ENCODE measurements around the gene CCPG1. TPM values are rescaled to one million over a fixed set of nuclear protein-coding genes. Genes with fewer than 3 reads are reported as not detected.

The CCPG1 gene
- total RNA-seq, 1 donor from 2014 or later = 92.0 TPM

GRCh38 chr15:55320963-55321362 lies 87.2 kb downstream of the CCPG1 start:
- TF ChIP-seq CTCF (IDR thresholded peaks at IDR 0.05) = no peak
- H3K27me3 ChIP-seq = no peaks in the 10 kb centered on the region
- peaks cover 6% of the 10 kb centered on the region for H3K36me3 ChIP-seq
- no peak overlapping the region for H3K4me3 ChIP-seq
- peaks cover 30% of the 10 kb centered on the region for H3K4me1 ChIP-seq
- ATAC-seq (no peak), DNase-seq (no peak)
- no peaks in the 10 kb centered on the region for H3K9me3 ChIP-seq
- H3K27ac ChIP-seq = no peak overlapping the region
- intact Hi-C loops (cut with DNase I) = no loop called here

- DNase-seq (no peak), ATAC-seq (no peak)
- peaks cover 30% of the 10 kb centered on the region for H3K4me1 ChIP-seq
- peak overlapping the region; percentile 76 for H3K4me3 ChIP-seq
- peaks cover 6% of the 10 kb centered on the region for H3K36me3 ChIP-seq
- no peaks in the 10 kb centered on the region for H3K9me3 ChIP-seq
- H3K27me3 ChIP-seq = no peaks in the 10 kb centered on the region
- intact Hi-C loops (cut with DNase I) = no loop called here
- TF ChIP-seq CTCF (IDR thresholded peaks at IDR 0.05) = no peak
- no peak overlapping the region for H3K27ac ChIP-seq
Measured at GRCh38 chr15:55320238-55320550, 88.0 kb downstream of the CCPG1 start.

GRCh38 chr15:55319537-55320237 lies 88.5 kb downstream of the CCPG1 start:
- no peak for TF ChIP-seq CTCF (IDR thresholded peaks at IDR 0.05)
- Histone ChIP-seq H3K27ac (peak overlapping the region; percentile 95), H3K9me3 (no peaks in the 10 kb centered on the region), H3K4me1 (peaks cover 30% of the 10 kb centered on the region), H3K27me3 (no peaks in the 10 kb centered on the region), H3K4me3 (peak overlapping the region; percentile 76), H3K36me3 (peaks cover 5% of the 10 kb centered on the region)
- intact Hi-C loops (cut with DNase I) = no loop called here
- no peak for DNase-seq
- ATAC-seq = peak; percentile 22

- DNase-seq (peak; percentile 91), ATAC-seq (peak; percentile 99)
- H3K4me1 ChIP-seq = peaks cover 30% of the 10 kb centered on the region
- TF ChIP-seq CTCF (IDR thresholded peaks at IDR 0.05) = peak; percentile 10
- H3K4me3 ChIP-seq = peak within 1 kb of the TSS; percentile 76
- H3K36me3 ChIP-seq = no peaks in the 10 kb centered on the region
- intact Hi-C loops (cut with DNase I) = no loop called here
- no peaks in the 10 kb centered on the region for H3K27me3 ChIP-seq
- no peaks in the 10 kb centered on the region for H3K9me3 ChIP-seq
- peak within 1 kb of the TSS; percentile 95 for H3K27ac ChIP-seq
Measured at GRCh38 chr15:55318588-55319494, 89.3 kb downstream of the CCPG1 start, which contains the start of the genes PIGB and PIGBOS1. Gene PIGB, plus strand, starts transcription at chr15:55319222. Its CDS starts 29 bp downstream, at chr15:55319251. Gene PIGBOS1, minus strand, starts transcription at chr15:55319123. Its CDS starts 1,331 bp downstream, at chr15:55317792.

Small RNA genes within 50 kb of the gene (microRNA-seq; reads per million reads assigned to microRNA genes)
- gene MIR628 (ENCODE audit: borderline microRNAs expressed) = 72.5 reads per million, percentile 62 among the genes with 10 or more reads in this experiment

Other genes starting within 250 kb of the CCPG1 start
- gene RSL24D1, start 211.4 kb downstream of the CCPG1 start, total RNA-seq = 62.1 TPM
- 72.5 TPM for gene RAB27A, start 118.5 kb downstream of the CCPG1 start, total RNA-seq
- gene PIGBOS1, start 89.2 kb downstream of the CCPG1 start, total RNA-seq = 12.4 TPM
- 8.6 TPM for gene PIGB, start 89.1 kb downstream of the CCPG1 start, total RNA-seq
- gene PIERCE2, start 136 bp upstream of the CCPG1 start, total RNA-seq = 2.3 TPM
- gene DNAAF4, start 99.9 kb upstream of the CCPG1 start, total RNA-seq = 2.4 TPM
- gene PYGO1, start 180.0 kb upstream of the CCPG1 start, total RNA-seq = 11.1 TPM

Data from upper lobe of right lung (tissue), 1 donor.